HG03442 (cell line): ENCODE results near the gene IPCEF1.
A peak's percentile ranks its signal among the peaks of the same experiment; 100 is the strongest.

ENCODE experiments used
- ATAC-seq: cut with Tn5 transposase; IDR thresholded peaks from one replicate; pipeline ENCODE4 v1.9.1; 2021; ENCODE audit warnings: mild to moderate bottlenecking, moderate library complexity; ENCODE audit not compliant: unreplicated experiment

Gene IPCEF1

GRCh38 chr6:154356690-154357089 lies at the start of gene IPCEF1:
Gene IPCEF1, minus strand, starts transcription at chr6:154356803. Its CDS starts 90,856 bp downstream, at chr6:154265947.
- ATAC-seq, result no peak

GRCh38 chr6:154406301-154406700 lies 49.7 kb upstream of the IPCEF1 start:
- no peak for ATAC-seq

- ATAC-seq, result peak; percentile 58
These were observed 48.3 kb upstream of the IPCEF1 start for GRCh38 chr6:154404791-154405400.

GRCh38 chr6:154403788-154404187 lies 47.2 kb upstream of the IPCEF1 start:
- ATAC-seq, result no peak

GRCh38 chr6:154402081-154402780 lies 45.6 kb upstream of the IPCEF1 start:
- no peak for ATAC-seq

GRCh38 chr6:154399097-154399496 lies 42.5 kb upstream of the IPCEF1 start:
- ATAC-seq, result no peak

- ATAC-seq, result no peak
These were observed 41.0 kb upstream of the IPCEF1 start for GRCh38 chr6:154397491-154398195.

- ATAC-seq, result no peak
These were observed 39.3 kb upstream of the IPCEF1 start for GRCh38 chr6:154395878-154396277.

GRCh38 chr6:154395316-154395715 lies 38.7 kb upstream of the IPCEF1 start:
- ATAC-seq, result no peak

- no peak for ATAC-seq
These were observed 38.0 kb upstream of the IPCEF1 start for GRCh38 chr6:154394571-154394970.

- ATAC-seq, result no peak
These were observed 33.4 kb upstream of the IPCEF1 start for GRCh38 chr6:154390034-154390433.

GRCh38 chr6:154388803-154389202 lies 32.2 kb upstream of the IPCEF1 start:
- ATAC-seq, result no peak

- ATAC-seq, result no peak
These were observed 30.5 kb upstream of the IPCEF1 start for GRCh38 chr6:154386848-154387717.

- no peak for ATAC-seq
These were observed 27.6 kb upstream of the IPCEF1 start for GRCh38 chr6:154384191-154384590.

- ATAC-seq, result no peak
These were observed 26.7 kb upstream of the IPCEF1 start for GRCh38 chr6:154383273-154383672.

GRCh38 chr6:154382740-154383139 lies 26.1 kb upstream of the IPCEF1 start:
- ATAC-seq, result no peak

GRCh38 chr6:154381548-154381947 lies 24.9 kb upstream of the IPCEF1 start:
- no peak for ATAC-seq

GRCh38 chr6:154380741-154381140 lies 24.1 kb upstream of the IPCEF1 start:
- no peak for ATAC-seq

- no peak for ATAC-seq
These were observed 23.0 kb upstream of the IPCEF1 start for GRCh38 chr6:154379585-154379984.

- no peak for ATAC-seq
These were observed 21.9 kb upstream of the IPCEF1 start for GRCh38 chr6:154378518-154378917.

GRCh38 chr6:154377726-154378125 lies 21.1 kb upstream of the IPCEF1 start:
- no peak for ATAC-seq
